Measurements from ENCODE around the gene PIGK.

The PIGK gene

DNA sequence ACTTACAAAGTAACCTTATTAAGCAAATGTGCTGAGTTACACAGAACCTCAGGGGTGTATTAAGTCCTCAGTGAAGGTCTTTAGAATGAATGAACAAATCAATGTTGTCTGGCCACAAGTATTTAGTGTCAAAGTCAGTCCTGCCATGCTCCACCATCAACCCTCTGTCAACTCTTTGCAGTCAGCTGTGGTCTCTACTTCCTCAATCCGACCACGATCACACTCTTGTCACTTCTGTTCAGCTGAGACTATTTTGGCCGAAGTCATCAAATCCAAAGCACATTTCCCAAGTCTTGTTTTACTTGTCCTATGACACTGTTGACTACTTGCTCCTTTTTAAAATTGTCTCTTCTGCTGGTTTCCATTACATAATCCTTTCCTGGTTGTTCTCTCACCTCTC, 178.4 kb downstream of the PIGK start:
- H3K9me3 ChIP-seq (ENCODE audit: control insufficient read depth, insufficient read depth, low read depth, low read length) = no peaks in the 10 kb centered on the region
- CTCF ChIA-PET = no interaction called here
- TF ChIP-seq ZNF132 (tag by site-specific recombination; IDR thresholded peaks at IDR 0.05; ENCODE audit: borderline replicate concordance) = no peak
- TF ChIP-seq HOXD13 (CRISPR knock-in tag; IDR thresholded peaks at IDR 0.05; ENCODE audit: borderline replicate concordance) = no peak
- no peak for TF ChIP-seq ZNF292 (tag by site-specific recombination; IDR thresholded peaks at IDR 0.05; ENCODE audit: borderline replicate concordance, low read depth)
- POLR2A ChIA-PET = no interaction called here
- H3K4me3 ChIP-seq (ENCODE audit: low read depth, low read length) = no peak overlapping the region
- no peaks in the 10 kb centered on the region for H3K4me1 ChIP-seq (ENCODE audit: control insufficient read depth, insufficient read depth, low read length)
- no peak overlapping the region for H3K27ac ChIP-seq (ENCODE audit: extremely low read depth, low read depth, low read length)
- no peaks in the 10 kb centered on the region for H3K36me3 ChIP-seq (ENCODE audit: control insufficient read depth in 2 of 2, insufficient read depth in 1 of 2, low read length in 2 of 2)

- Histone ChIP-seq H3K27ac (ENCODE audit: extremely low read depth, low read depth, low read length) (no peak overlapping the region), H3K9me3 (ENCODE audit: control insufficient read depth, insufficient read depth, low read depth, low read length) (no peaks in the 10 kb centered on the region), H3K36me3 (ENCODE audit: control insufficient read depth in 2 of 2, insufficient read depth in 1 of 2, low read length in 2 of 2) (no peaks in the 10 kb centered on the region), H3K4me1 (ENCODE audit: control insufficient read depth, insufficient read depth, low read length) (no peaks in the 10 kb centered on the region), H3K4me3 (ENCODE audit: low read depth, low read length) (no peak overlapping the region)
- TF ChIP-seq ZNF341 (tag by site-specific recombination; IDR thresholded peaks at IDR 0.05; ENCODE audit: low read depth) (no peak), ZBTB11 (tag by site-specific recombination; conservative IDR thresholded peaks at IDR 0.05; ENCODE audit: low read depth) (no peak), KLF10 (tag by site-specific recombination; IDR thresholded peaks at IDR 0.05) (no peak), ZNF704 (tag by site-specific recombination; IDR thresholded peaks at IDR 0.05) (no peak), ZNF580 (tag by site-specific recombination; IDR thresholded peaks at IDR 0.05) (no peak), ZSCAN23 (tag by site-specific recombination; IDR thresholded peaks at IDR 0.05) (no peak), SCRT1 (tag by site-specific recombination; IDR thresholded peaks at IDR 0.05; ENCODE audit: borderline replicate concordance) (no peak), KLF16 (tag by site-specific recombination; IDR thresholded peaks at IDR 0.05) (no peak), ZNF239 (tag by site-specific recombination; IDR thresholded peaks at IDR 0.05) (no peak)
- CTCF ChIA-PET = no interaction called here
- POLR2A ChIA-PET = no interaction called here
Observed at GRCh38 chr1:77039739-77040138, 179.5 kb downstream of the PIGK start.

GRCh38 chr1:77039111-77039510, 180.1 kb downstream of the PIGK start:
- ChIA-PET CTCF (interaction anchor here (0.5 kb wide), 1 partner anchor 206 kb away, joined by 4 read pairs; no protein-coding TSS in a partner anchor), POLR2A (no interaction called here)
- H3K4me1 ChIP-seq (ENCODE audit: control insufficient read depth, insufficient read depth, low read length) = no peaks in the 10 kb centered on the region
- H3K4me3 ChIP-seq (ENCODE audit: low read depth, low read length) = no peak overlapping the region
- H3K9me3 ChIP-seq (ENCODE audit: control insufficient read depth, insufficient read depth, low read depth, low read length) = no peaks in the 10 kb centered on the region
- H3K36me3 ChIP-seq (ENCODE audit: control insufficient read depth in 2 of 2, insufficient read depth in 1 of 2, low read length in 2 of 2) = no peaks in the 10 kb centered on the region
- no peak overlapping the region for H3K27ac ChIP-seq (ENCODE audit: extremely low read depth, low read depth, low read length)
- TF ChIP-seq GFI1B (tag by site-specific recombination; IDR thresholded peaks at IDR 0.05) (no peak), ZNF830 (tag by site-specific recombination; IDR thresholded peaks at IDR 0.05; ENCODE audit: low read depth) (no peak), ZNF362 (tag by site-specific recombination; IDR thresholded peaks at IDR 0.05) (no peak), ZNF580 (tag by site-specific recombination; IDR thresholded peaks at IDR 0.05) (no peak), TRIM28 (IDR thresholded peaks at IDR 0.05; ENCODE audit: borderline replicate concordance, low read length) (no peak), ZNF121 (tag by site-specific recombination; IDR thresholded peaks at IDR 0.05) (no peak), ZNF596 (tag by site-specific recombination; IDR thresholded peaks at IDR 0.05) (no peak), HOXC10 (CRISPR knock-in tag; IDR thresholded peaks at IDR 0.05) (no peak), ZNF426 (tag by site-specific recombination; IDR thresholded peaks at IDR 0.05) (no peak), ZNF660 (tag by site-specific recombination; IDR thresholded peaks at IDR 0.05) (no peak), ZBTB1 (tag by site-specific recombination; IDR thresholded peaks at IDR 0.05) (no peak)
- TF ChIP-seq, protein P1, sequence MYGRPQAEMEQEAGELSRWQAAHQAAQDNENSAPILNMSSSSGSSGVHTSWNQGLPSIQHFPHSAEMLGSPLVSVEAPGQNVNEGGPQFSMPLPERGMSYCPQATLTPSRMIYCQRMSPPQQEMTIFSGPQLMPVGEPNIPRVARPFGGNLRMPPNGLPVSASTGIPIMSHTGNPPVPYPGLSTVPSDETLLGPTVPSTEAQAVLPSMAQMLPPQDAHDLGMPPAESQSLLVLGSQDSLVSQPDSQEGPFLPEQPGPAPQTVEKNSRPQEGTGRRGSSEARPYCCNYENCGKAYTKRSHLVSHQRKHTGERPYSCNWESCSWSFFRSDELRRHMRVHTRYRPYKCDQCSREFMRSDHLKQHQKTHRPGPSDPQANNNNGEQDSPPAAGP (tag by site-specific recombination; IDR thresholded peaks at IDR 0.05) = no peak
